Fibroblast of the conjunctiva (primary cell): Measurements from ENCODE around the gene SBF2.
"Not testable (repeated sequence)": the region's sequence is repeated elsewhere in the genome, so short reads cannot be mapped to it uniquely, and the experiment has no call there.

Experiments used
- DNase-seq: peaks from one replicate; pipeline ENCODE4 v3.0.0-alpha.2; 2010; ENCODE audit warnings: low read depth

SBF2 gene

GRCh38 chr11:9747828-9748227 lies 546.2 kb downstream of the SBF2 start:
- DNase-seq = no peak

DNA sequence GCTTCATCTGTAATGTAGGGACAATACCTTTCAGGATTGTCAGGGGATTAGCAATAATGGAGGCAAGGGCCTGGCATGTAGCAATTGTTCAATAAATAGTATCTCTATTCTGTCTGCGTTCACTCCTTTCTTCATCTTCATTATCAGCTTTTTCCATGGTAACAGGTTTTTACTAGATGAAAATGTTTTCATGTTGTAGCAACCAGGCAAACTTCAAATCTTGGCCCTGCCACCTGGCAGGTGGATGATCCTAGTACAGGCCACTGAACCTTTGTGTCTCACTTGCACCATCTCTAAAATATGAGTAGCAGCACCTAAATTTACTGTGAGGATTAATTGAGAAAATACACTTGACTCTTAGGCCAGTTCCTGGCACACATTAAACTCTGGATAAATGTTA lies 546.8 kb downstream of the SBF2 start:
- no peak for DNase-seq

- DNase-seq = no peak
These were observed 548.4 kb downstream of the SBF2 start for GRCh38 chr11:9745411-9746211.

DNA sequence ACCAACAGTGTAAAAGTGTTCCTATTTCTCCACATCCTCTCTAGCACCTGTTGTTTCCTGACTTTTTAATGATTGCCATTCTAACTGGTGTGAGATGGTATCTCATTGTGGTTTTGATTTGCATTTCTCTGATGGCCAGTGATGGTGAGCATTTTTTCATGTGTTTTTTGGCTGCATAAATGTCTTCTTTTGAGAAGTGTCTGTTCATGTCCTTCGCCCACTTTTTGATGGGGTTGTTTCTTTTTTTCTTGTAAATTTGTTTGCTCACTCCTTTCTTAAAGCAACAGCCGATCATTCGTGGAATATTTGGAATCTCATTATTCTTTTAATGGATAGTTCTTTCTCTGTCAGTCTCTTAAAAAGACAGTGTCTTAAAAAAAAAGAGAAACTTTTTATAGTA lies 550.5 kb downstream of the SBF2 start:
- DNase-seq = not testable (repeated sequence)

DNA sequence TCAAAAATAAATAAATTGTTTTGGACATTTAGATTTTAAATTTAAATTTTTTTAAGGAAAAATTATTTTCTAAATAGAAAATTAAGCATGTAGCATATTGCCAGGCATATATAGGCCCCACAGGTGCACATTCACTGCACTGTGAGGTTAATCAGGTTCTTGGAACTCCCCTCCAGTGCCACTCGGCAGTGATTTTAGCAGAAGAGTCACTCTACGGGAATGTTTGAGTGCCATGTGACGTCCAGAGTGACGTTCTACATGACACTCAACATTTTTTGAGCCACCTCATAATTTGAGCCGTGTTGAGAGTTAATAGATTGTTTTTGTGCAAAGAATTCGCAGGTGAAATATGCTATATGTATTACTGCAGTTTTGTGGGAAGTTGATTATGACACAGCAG lies 552.8 kb downstream of the SBF2 start:
- no peak for DNase-seq

- no peak for DNase-seq
These were observed 553.7 kb downstream of the SBF2 start for GRCh38 chr11:9740202-9740883.

GRCh38 chr11:9739123-9739900 lies 554.7 kb downstream of the SBF2 start:
- DNase-seq = no peak

DNA sequence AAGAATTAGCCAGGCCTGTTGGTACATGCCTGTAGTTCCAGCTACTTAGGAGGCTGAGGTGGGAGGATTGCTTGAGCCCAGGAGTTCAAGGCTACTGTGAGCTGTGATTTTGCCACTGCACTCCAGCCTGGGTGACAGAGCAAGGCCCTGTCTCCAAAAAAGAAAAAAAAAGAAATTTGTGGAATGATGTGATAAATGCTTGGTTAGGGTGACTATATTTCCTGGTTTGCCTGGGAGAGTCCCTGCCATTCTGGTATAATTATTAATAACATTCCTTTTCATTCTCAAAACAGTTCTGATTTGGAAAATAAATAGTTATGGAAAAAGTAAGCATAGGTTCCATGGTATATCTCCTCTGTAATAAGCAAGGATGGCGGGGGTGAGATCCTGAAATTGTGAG lies 555.3 kb downstream of the SBF2 start:
- DNase-seq = no peak

GRCh38 chr11:9738116-9738515 lies 555.9 kb downstream of the SBF2 start:
- DNase-seq = no peak

- DNase-seq = no peak
These were observed 557.7 kb downstream of the SBF2 start for GRCh38 chr11:9736365-9736764.

GRCh38 chr11:9735919-9736318 lies 558.1 kb downstream of the SBF2 start:
- DNase-seq = no peak

DNA sequence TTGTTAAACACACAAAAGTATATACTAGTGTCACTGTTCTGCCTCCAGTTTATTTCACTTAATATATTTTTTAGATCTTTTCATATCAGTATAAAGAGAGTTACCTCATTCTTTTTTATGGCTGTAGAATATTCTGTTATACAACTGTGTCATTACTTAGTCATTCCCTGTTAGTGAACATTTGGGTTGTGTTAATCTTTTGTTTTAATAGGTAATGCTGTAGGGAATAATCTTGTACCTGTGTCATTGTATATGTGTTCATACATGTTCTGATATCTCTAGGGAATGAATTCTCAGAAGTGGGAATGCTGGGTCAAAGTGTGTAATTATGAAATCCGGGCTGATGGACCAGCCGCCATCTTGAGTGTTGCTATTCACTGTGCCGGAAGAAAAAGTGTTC lies 558.8 kb downstream of the SBF2 start:
- DNase-seq = no peak

GRCh38 chr11:9733212-9733611 lies 560.8 kb downstream of the SBF2 start:
- no peak for DNase-seq

DNA sequence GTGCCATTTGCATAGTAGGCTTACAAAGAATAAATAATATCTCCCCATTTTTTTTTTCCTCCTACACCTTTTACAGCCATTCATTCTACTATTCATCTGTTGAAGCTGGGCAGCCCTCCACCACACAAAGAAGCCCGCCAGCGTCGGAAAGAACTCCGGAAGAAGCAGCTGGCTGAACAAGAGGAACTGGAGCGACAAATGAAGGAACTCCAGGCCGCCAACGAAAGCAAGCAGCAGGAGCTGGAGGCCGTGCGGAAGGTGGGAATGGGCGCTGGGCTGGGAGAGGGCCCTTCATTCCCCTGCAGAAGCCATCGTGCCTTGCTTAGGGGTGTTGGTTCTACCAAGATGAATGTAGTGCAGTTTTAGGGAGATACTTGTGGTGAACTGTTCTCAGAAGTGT lies 561.6 kb downstream of the SBF2 start:
- DNase-seq = no peak

GRCh38 chr11:9731256-9731655 lies 562.8 kb downstream of the SBF2 start:
- DNase-seq = no peak
